DMS114 treated with DMSO at 0.1 percent for 48 hours (cell line): ENCODE measurements around the gene ALG3.

Experiments used
- DNase-seq: peaks from one replicate; lab custom pipeline; 2025; ENCODE audit not compliant: unreplicated experiment; lab: John Stamatoyannopoulos, UW

ALG3 gene

DNA sequence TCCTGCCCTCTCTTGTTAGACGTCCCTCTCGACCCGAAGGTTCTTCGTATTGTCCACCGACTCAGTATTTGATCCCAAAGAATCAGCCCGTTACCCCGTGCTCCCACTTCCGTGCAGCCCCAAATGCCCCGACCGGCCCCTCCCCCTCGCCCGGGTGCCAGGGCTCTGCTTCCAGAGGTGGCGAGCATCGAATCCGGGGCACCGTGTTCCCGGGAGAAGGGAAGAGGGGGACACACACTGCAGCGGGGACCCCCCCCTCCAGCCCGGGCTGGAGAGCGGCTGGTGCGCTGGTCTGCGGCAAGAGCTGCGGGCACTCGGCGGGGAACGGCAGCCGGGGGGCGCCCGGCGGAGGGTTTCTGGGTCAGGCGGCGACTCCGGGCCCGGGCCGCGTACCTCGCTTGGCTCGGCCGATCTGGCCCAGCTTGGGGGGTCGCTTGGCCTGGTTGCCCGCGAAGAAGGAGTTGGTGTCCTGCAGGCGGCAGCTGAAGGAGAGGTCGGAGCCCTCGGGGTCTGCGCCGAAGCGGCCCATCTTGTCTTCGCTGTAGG, 12.0 kb upstream of the ALG3 start:
- no peak for DNase-seq

GRCh38 chr3:184259878-184260723, 11.3 kb upstream of the ALG3 start:
- peak; percentile 14 for DNase-seq

DNA sequence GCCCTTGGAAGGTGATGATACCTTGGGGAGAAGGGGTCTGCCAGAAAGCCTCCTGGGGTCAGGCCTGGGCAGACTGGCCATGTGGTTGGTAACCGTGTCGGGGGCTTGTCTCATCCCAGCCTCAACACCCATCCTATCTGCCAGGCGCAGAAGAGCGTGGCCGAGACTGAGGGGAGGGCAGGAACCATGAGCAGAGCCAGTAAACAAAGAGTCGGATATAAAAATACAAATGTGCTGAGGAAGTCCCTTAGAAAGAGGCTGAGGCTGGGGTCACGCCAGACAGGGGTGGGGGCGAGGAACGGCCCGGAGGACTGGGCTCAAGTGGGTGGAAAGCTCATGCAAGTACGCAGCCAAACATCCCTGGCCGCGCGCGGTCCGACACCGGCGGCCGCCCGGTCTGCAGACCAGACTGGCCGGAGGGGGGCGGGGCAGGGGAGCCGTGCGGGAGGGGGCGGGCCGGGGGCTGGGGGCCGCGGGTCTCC, 10.7 kb upstream of the ALG3 start:
- DNase-seq, result no peak

GRCh38 chr3:184258926-184259325, 10.2 kb upstream of the ALG3 start:
- DNase-seq, result no peak

DNA sequence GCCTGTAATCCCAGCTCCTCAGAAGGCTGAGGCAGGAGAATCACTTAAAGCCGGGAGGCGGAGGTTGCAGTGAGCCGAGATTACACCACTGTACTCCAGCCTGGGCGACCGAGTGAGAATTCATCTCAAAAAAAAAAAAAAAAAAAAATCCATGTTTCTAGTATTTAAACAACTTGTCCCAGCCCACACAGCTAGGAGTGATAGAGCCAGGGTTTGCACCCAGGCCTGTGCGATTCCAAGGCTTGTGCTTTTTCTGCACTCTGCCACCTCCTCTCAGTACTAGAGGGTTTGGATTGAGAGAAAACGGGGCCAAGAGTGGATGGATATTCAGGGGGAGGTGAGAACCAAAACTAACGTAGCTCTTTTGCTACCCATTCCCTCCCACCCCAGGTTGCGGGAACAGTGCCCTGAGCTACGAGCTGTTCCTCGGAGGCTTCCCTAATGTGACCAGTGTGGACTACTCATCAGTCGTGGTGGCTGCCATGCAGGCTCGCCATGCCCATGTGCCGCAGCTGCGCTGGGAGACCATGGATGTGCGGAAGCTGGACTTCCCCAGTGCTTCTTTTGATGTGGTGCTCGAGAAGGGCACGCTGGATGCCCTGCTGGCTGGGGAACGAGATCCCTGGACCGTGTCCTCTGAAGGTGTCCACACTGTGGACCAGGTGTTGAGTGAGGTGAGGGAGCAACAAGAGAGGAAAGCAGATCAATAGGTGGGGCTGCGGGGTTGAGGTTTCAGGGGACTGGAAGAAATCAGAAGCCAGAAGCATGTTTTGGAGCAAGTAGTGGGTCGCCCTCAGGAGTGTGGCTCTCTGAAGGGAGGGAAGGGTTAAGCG, 8.5 kb upstream of the ALG3 start:
- DNase-seq, result no peak

- no peak for DNase-seq
These were observed 6.7 kb upstream of the ALG3 start for GRCh38 chr3:184255291-184256039.

- DNase-seq, result peak; percentile 80
These were observed 1.5 kb upstream of the ALG3 start for GRCh38 chr3:184250167-184250828.

GRCh38 chr3:184249412-184250166, 827 bp upstream of the ALG3 start, which contains the start of gene EEF1AKMT4:
Gene EEF1AKMT4 (plus strand): TSS chr3:184249672. CDS start chr3:184249695, 23 bp downstream.
- peak; percentile 97 for DNase-seq

DNA sequence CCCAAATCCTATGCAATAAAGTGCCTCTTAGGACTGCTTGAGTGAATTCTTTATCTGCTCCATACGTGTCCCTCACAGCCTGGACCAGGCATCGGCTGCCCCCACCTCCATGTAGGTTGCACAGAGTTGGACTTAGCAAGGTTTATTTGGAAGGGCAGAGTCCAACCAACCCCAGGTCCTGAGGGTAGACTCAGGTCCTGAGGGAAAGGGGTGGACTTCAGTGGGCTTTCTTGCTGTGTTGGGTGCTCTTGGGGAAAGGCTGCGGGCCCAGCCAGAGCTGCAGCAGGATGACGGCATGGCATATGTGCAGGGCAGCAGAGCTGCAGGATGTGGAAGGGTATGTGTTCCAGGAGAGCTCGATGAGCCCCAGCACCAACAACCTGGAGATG, 6.5 kb downstream of the ALG3 start:
- no peak for DNase-seq

DNA sequence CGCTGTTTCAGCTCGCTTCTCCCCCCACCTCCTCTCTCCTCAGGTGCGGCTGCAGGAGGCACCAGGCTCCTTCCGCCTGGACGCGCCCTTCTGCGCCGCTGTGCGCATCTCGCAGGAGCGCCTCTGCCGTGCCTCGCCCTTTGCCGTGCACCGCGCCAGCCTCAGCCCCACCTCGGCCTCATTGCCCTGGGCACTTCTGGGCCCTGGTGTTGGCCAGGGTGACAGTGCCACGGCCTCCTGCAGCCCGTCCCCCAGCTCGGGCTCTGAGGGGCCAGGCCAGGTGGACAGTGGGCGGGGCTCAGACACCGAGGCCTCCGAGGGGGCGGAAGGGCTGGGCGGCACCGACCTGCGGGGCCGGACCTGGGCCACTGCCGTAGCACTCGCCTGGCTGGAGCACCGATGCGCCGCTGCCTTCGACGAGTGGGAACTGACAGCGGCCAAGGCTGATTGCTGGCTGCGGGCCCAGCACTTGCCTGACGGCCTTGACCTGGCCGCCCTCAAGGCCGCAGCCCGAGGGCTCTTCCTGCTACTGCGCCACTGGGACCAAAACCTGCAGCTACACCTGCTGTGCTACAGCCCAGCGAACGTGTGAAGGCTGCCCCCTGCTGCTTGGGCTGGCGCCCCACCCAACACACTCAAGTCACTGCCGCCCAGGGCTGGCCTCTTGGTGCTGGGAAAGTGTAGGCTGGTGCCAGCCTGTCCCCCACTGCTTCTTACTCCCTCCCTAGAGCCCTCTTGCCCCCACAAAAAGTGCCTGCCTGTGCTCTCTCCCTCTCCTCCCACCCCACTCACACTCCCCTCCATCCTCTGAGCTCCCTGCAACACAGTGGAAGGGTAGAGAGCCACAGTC, 7.1 kb downstream of the ALG3 start:
- DNase-seq, result no peak

DNA sequence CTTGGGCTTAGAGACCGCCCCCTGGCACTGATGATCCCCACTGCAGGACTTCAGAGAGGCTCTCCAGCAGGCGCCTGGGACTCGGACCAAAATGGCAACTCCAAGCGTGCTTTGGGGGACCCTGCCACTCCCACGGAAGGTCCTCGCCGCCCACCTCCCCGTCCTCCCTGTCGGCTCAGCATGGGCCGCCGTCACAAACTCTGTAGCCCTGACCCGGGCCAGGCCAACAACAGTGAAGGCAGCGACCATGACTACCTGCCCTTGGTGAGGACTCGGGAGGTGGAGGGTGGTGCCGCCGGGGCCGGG, 7.7 kb downstream of the ALG3 start:
- DNase-seq, result no peak

DNA sequence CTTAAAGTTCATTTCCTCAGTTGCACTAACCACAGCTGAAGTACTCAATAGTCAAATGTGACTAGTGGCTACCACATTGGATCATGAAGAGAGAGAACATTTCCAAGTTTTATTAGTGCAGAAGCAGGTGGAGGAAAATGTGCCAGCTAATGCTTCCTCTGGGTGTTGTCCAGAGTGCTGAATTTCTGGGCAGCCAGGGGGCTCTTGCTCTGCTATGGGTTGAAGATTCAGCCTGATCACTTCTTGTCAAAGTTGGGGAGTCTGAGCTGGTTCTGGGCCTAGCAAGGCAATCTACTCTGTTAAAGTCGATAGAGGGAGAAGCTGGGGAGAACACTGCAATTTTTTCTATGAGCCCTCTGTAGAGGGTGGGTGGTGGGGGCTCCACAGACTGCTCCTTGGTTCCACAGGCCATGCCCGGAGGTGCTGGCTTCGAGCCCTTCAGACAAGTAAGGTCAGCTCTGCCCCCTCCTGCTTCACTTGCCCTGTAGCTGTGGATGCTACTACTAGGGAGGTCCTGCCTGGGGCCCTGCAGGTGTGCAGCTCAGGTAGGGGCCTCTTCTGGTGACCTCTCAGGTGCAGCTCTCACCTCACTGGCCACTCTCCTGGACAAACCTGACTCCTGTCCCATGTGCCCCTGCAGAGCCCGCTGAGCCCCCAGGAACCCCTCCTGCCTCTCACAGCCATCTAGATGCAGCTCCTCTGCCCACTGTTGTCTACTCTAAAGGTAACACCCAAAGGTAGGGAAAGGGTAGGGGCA, 8.2 kb downstream of the ALG3 start:
- DNase-seq, result no peak

DNA sequence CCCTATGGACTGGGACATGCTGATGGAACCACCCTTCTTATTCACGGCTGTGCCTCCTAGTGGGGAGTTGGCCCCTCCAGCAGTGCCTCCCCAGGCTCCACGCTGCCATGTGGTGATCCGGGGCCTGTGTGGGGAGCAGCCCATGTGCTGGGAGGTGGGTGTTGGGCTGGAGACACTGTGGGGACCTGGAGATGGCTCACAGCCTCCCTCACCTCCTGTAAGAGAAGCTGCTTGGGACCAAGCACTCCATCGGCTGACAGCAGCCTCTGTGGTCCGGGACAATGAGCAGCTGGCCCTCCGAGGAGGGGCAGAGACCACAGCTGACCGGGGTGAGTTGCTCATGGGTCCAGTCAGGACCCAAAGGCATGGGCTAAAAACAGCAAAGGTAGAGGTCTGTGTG, 9.1 kb downstream of the ALG3 start:
- DNase-seq, result no peak

DNA sequence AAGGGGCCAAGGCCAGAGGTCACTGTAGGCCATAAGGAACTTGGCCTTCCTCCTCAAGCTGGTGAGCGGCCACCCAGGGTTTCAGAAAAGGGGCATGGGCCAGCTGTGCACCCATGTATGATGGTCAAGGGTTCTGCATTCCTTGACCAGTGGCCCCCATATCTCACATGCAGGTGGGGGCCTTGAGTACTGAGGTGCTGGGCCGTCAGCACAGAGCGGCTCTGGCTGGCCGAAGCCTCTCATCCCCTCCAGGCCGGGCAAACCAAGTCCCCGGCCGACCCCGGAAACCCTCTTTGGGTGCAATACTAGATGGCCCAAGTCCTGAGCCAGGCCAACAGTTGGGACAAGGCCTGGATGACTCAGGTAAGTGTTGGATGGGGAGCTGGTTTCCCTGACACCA, 9.5 kb downstream of the ALG3 start:
- DNase-seq, result no peak

DNA sequence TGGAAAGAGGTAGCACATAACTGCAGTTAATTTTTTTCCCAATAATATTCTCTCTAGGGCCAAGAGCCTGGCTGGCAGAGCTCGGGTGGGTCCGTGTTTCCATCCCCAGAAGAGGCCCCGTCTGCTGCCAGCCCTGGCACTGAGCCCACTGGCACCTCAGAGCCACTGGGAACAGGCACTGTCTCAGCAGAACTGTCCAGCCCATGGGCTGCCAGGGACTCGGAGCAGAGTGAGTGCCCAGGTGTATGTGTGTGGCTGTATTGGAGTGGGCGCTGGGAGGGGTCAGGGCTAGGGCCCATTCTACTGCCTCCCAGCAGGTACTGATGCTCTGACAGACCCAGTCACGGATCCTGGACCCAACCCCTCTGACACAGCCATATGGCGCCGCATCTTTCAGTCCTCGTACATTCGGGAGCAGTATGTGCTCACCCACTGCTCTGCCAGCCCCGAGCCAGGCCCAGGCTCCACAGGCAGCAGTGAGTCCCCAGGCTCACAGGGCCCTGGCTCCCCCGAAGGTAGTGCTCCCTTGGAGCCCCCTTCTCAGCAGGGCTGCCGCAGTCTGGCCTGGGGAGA, 10.4 kb downstream of the ALG3 start:
- DNase-seq, result no peak

GRCh38 chr3:184237807-184238206, 11.0 kb downstream of the ALG3 start:
- DNase-seq, result no peak

- no peak for DNase-seq
These were observed 11.6 kb downstream of the ALG3 start for GRCh38 chr3:184237211-184237610.

GRCh38 chr3:184236636-184237035, 12.1 kb downstream of the ALG3 start:
- DNase-seq, result no peak
